GM18861 (cell line): ENCODE data around the gene PLRG1.
"Not testable (repeated sequence)": the region's sequence is repeated elsewhere in the genome, so short reads cannot be mapped to it uniquely, and the experiment has no call there.

ENCODE experiments used
- ATAC-seq: cut with Tn5 transposase; IDR thresholded peaks from one replicate; pipeline ENCODE4 v1.9.1; 2021; ENCODE audit not compliant: unreplicated experiment

Gene PLRG1

DNA sequence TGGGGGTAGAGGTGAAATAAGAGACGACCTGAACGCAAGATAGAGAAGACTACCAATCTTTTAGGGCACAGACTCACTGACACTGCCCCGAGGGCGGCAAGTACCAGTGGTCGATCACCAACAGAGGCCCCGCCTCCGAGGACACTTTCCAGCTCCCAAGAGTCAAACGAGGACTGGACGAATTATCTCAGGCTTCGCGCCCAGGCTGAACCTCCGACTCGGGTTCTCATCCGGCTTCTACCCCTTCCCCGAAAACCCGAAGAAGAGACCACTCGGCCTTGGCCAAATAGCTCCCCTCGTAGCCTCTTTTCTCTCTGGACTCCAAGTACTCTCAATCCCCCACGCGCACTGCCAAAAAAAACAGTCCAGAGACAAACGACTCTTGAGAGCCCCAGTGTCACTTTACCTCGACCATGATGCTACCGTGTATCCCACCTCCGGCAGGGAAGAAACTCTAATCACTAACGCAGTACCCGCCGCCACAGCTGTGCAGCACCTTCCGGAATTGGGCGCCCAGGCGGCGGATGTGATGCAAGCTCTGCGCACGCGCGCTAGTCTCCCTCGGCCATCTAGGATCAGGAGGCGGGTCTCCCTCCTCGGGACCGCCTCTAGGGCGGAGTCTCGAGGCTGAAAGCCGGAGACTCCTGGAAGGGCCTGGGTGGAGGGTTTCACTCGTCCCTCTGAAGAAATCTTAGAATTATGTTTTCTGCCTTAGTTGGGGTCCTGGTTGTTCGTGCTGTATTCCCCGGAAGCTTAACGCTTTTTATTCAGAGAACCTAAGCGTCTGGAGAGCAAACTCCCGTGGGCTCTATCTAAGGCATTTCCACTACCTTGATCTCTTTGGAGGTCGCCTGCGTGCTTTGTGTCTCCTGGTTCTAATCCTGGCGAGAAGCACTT is at the start of gene PLRG1:
TSS of gene PLRG1 (minus strand) at position 507 of the 897 bp plus-strand sequence. CDS start at position 415, 92 bp downstream.
- ATAC-seq, result peak; percentile 97

DNA sequence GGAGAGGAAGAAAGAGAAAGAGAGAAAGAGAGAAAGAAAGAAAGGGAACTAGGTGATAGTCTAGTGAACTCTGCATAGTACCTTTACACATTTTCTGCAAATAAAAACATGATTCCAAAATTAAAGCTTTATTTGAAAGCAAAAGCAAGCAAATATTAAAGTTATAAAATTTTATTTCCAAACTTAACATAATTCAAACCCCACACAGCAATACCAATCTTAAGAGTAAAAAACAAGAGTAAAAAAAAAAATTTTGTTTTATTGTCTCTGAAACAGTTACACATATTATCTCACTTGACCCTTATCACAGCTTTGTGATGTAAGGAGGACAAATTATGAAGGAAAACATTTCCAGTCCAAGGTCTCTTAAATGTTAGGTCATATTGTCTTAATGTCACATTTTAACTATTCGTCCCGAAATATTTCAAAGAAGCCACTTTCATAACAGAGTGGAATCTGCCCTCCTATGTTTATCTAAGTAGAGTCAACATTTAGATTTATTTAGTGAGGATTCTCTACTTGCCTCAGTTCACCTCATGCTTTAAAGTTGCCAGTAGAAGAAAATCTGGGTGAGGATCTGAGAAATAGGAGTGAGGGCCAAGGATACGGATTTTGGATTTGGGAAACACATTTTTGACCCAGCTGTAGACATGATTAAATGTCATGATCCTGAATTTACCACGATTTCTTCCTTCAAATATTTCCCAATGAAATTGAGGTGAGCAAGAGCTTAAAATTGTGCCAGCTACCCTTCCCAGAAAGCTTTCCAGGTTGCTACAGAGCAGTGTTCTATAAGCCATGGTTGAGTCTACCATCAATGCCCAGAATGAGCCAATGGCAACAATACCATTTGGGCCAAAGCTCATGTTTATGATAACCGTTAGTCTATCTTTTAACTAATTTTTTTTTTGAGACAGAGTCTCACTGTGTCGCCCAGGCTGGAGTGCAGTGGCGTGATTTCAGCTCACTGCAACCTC is 47.9 kb upstream of the PLRG1 start:
- no peak for ATAC-seq

DNA sequence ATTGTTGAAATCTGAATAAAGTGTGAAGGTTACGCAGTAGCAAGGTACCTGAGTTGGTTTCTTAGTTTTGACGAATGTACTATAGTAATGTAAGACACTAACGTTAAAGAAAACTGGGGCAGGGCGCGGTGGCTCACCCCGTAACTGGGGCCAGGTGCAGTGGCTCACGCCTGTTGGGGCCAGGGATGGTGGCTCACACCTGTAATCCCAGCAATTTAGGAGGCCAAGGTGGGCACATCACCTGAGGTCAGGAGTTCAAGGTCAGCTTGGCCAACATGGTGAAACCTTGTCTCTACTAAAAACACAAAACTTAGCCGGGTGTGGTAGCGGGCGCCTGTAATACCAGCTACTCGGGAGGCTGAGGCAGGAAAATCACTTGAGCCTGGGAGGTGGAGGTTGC is 47.1 kb upstream of the PLRG1 start:
- ATAC-seq, result not testable (repeated sequence)

DNA sequence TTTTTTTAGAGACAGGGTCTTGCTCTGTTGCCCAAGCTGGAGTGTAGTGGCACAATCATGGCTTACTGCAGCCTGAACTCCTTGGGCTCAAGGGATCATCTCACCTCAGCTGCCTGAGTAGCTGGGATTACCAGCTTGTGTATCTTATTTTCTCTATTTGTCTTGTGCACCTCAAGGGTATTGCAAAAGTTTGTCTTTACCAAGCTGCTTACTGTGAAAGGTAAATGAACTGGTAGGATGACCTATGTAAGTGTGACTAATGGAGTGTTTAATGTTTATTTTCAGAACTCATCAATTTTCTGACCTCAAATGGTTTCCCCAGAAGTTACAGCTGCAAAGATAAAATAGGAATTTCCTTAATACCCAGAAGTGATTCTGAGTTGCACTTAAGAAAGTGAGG is 45.6 kb upstream of the PLRG1 start:
- no peak for ATAC-seq

DNA sequence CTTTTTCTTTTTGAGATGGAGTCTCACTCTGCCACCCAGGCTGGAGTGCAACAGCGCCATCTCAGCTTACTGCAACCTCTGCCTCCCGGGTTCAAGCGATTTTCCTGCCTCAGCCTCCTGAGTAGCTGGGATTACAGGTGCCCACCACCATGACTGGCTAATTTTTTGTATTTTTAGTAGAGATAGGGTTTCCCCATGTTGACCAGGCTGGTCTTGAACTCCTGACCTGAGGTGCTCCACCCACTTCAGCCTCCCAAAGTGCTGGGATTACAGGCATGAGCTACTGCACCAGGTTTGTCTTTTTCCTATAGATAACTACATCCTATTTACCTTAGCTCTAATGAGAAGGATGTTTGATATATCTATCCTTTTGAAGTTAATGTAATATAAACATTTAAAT is 44.1 kb upstream of the PLRG1 start:
- not testable (repeated sequence) for ATAC-seq

DNA sequence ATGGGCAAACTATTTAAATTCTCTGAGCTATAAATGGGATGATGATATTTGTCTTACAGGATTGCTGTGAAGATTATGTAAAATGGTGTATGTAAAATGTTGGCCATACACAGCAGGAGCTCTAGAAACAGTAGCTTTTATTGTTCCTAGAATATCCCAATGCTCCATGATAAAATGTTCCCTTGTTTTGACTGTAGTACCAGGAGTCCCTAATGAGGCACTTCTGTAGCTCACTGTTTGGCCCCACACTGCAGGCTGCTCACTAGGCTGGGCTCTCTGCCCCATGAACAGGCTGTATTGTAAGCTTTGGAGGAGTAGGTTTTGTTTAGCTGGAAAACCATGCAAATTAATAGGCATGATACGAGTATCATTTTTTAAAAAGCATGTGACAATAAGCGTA is 43.7 kb upstream of the PLRG1 start:
- ATAC-seq, result no peak

DNA sequence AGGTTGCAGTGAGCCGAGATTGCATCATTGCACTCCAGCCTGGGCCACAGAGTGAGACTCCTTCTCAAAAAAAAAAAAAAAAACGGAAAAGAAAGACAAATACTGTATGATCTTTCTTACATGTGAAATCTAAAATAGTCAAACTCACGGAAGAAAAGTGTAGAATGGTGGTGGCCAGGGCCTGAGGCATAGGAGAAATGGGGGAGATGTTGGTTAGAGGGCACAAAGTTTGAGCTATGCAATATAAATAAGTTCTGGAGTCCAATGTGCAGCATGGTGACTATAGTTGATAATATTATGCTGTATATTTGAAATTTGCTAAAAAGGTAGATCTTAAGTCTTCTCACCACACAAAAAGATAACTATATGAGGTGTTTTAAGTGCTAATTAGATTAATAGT is 41.7 kb upstream of the PLRG1 start:
- ATAC-seq, result no peak

DNA sequence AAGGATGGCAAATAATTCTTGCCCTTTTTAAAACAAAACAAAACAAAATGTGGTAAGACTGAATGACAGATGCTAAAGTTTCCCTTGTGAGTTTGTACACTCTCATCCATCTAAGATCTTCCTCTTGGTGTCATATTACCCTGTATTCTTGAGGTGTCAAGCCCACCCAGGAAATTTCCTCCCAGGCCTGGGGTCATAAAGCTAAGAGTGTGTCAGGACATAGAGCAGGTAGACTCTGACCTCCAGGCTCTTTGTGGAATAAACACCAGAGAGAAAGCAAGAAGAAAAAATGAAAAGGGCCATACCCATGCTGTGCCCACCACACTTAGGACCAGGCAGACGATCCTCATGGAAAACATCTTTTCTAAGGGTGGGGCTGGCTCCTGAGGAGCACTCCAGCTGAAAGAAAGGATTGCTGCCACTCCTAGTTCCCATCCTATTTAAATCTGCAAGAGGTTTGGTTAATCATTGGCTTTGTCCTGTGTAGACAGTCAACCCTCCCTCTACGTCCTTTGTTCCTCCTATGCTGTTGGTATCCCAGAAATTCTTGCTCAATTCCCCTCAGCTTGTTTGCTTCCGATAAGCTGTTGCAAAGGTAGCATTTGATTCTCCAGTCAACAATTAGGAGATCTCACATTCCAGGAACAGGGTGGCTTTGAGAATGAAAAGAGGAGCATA is 40.3 kb upstream of the PLRG1 start, which contains the start of gene FGA:
TSS of gene FGA (minus strand) at position 414 of the 678 bp plus-strand sequence. CDS start at position 359, 55 bp downstream.
- no peak for ATAC-seq

DNA sequence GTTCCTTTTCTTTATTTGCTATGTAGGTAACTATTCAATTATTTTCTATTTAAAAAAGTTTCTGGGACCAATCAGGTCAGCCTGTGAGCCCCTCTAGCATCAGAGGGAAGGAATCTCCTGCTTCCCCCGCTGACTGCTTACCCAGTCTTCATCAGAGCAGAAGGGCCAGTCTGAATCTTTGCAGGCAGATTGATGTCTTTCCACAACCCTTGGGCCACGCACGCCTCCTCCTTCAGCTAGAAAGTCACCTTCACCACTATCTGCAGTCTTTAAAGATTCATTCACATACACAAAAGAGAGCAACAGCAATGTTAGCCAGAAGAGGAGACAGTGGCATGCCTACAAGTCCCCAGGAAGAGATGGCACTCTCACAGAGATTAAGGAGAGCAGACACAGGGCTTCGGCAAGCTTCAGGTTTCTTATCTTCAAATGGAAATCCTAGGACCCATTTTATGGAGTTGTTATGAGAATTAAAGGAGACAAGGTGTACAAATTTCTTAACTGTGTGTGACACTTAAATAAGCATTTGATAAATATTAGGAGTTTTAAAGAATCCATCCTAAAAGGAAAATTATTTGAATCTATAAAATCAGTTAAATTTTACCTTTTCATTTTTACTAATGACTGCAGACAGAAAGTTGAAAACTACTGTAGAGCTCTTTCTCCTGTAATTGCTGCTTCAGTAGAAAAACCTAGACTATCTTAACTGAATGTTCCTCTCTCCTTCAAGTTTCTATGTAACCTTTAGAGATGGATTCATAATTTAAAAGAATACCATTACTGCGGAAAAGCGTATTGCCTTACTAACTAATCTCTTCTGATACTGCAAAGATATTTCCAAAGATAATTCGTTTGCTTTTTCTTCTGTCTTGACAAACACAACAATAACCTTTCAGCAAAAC is 39.3 kb upstream of the PLRG1 start:
- no peak for ATAC-seq

DNA sequence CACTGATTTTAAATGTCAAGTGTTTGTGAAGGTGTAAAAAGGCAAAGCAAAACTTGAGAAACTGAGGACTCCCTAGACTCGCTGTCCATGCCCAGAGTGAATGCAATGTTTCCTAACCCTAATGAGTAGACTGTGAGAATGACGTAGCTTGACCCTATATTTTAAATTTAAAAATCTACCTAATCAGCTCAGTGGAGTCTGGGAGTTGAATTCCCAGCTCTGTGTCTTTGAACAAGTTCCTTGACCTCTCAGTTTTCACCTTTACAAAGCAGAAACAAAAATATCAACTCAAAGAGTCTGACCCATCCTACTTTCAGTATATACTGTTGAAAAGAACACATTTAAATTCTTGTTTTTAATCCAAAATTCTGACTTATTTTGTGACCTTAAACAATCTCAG is 38.0 kb upstream of the PLRG1 start:
- ATAC-seq, result no peak

DNA sequence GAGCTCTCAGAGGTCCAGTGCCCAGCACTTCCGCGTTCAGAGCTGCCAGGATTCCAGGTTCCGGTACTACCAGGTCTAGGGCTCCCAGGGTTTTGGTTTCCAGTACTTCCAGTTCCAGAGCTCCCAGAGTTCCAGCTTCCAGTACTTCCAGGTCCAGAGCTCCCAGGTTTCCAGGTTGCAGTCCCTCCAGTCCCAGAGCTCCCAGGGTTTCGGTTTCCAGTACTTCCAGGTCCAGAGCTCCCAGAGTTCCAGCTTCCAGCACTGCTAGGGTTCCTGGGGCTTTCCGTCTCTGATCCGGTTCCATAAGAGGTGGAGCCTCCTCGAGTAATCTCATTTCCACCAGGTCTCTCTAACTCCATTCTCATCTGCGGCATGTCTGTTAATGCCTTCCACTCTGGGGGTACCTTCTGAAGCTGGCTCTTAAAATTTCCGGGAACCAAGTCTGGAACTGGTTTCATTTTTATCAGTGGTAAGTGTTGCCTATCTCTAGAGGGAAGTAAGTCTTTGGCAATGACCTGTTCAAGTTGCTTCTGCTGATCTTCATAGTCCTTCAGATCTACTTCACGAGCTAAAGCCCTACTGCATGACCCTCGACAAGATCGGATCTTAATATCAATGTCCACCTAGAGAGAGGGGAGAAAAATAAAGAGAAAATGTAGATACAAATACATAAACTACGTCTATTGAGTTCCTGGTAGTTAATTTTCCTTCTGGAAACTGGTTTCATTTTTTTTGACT is 36.3 kb upstream of the PLRG1 start:
- no peak for ATAC-seq

DNA sequence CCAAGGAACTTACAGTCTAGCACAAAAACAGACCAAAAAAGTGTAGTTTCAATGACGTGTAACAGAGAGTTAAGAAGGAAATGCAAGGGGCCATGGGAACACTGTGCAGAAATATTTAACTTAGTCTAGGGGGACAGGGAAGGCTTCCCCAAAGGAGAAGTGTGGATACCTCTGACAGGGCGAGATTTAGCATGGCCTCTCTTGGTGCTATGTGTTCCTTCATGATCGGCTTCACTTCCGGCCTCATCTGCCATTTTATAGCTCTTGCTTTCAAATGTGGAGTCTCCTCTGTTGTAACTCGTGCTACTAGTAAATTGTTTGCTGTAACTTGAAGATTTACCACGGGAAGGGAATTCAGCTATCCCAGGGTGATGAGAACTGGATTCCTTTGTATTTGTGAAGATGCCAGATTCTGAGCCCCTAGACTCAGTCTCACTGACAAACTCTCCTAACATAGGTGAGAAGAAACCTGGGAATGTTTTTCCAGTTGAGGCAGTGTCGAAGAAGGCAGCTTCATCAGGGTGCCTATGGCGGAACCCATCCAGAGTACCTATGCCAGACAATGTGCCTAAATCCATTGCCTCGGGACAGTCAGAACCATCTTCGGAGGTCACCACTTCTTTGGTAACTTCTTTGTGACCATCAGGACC is 35.3 kb upstream of the PLRG1 start:
- no peak for ATAC-seq

DNA sequence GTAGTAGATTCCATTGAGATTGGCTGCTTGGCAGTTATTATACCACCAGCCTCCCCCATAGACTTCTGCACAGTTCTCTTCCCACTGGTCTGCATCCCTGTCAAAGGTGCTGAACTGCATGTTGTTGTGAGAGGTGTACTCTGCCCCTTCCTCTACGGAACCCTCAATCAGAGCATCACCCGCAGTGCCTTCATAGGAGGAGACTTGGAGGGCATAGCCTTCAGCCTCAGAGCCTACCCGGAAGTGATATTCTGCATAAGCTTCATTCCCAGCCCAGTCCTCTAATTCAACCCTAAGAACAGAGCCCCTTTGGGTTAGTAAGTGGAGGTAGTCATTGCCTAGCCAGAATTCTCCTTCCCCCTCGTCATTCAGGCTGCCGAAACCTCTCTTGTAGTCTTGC is 34.1 kb upstream of the PLRG1 start:
- ATAC-seq, result no peak

DNA sequence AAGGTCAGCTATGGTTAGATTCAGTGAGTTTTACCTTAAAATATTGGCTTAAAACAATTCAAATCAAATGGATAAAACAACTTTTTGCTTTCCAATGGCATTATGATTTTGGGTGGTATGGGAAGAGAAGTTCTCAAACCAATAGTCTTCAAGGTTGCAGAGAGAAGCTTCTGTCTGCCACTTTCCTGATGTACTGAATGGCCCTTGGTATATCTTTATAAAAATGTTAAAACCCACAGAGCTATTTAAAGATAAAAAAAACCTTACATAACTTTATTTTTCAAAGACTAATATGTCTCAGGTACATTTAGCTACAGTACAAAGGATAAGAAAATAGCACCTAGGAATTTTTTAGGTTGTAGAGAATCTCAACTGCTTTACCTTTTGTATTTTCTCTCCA is 33.5 kb upstream of the PLRG1 start:
- no peak for ATAC-seq

DNA sequence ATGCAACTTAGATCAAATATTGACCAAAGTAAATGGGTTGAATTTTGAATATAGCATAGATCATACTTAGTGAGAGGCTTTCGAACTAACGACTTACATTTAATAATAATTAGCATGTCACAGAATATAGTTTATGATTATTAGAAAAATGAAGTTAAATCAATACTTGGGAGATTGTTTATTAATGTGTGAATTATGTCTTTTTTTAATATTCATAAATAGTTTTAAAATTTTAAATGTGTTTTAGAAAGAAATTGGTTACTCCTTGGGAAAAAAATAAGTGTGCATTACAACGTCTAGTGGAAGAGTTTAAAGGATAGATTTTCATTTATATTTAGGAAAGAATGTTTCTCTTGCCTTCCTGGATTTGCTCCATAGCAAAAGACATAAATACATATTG is 33.0 kb upstream of the PLRG1 start:
- ATAC-seq, result no peak

DNA sequence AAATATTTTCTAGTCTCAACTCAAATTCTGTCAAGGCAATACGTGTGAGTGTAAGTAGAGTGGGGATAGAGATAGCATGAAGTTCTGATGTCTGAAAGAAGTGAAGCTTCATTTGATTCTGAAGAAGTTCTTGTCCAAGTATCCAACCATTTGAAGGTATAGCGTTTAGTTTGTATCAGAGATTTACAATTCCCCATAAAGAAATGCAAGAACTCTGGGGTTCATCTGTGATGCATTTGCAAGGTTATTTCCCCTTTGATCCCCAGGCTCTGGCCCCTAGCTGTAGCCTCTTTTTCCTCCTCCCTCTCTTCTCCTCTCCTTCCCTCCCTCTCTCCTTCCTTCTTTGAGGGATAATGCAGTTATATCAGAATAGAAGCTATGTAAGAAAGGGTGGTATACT is 32.5 kb upstream of the PLRG1 start:
- no peak for ATAC-seq

DNA sequence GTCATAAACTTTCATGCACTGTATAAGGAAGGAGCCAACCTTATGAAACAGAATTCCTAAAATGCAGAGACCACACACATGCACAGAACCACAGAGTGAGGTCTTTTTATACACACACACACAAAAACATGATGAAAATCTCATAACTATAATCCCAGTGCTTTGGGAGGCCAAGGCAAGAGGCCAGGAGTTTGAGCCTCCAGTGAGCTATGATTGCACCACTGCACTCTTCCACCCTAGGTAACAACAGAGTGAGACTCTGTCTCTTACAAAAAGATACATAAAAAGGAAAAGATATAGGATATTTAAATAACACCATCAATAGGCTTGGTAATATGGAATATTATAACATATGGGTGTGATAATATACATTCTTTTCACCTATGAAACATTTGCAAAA is 29.7 kb upstream of the PLRG1 start:
- ATAC-seq, result no peak

DNA sequence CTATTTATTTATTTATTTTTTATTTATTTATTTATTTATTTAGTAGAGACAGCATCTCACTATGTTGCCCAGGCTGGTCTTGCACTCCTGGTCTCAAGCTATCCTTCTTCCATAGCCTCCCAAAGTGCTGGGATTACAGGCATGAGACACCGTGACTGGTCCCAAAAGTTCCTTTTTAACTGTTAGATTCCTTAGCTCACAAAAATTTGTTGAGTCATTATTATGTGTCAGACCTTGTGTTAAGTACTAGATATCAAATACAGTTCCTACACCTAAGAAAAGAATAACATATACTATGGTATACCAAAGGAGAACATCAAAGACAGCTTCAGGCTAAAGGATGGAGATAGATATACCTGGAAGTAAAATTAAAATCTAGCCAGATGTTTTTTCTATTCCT is 28.7 kb upstream of the PLRG1 start:
- ATAC-seq, result no peak

DNA sequence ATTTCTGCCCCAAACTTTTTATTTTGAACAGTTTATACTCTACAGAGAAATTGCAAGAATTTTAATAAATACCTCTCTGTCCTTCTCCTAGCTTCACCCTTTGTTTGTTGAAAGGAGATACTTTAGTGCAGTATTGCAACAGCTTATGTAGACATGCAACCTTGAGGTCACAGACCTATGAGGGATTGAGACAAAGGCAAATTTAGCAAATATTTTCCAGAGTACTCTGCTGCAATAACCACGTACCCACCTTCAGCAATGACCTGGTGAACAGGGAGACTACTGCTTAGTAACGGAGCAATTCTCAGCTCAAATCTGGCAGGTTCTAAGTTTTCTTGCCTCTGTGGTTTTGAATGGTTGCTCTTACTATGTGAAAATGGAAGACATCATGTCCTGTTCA is 27.1 kb upstream of the PLRG1 start:
- no peak for ATAC-seq
